ENCODE data around the gene PKDCC. TPM values are rescaled to one million over a fixed set of nuclear protein-coding genes. Genes with fewer than 3 reads are reported as not detected.

PKDCC gene
- total RNA-seq, 1 donor from 2014 or later = not detected

DNA sequence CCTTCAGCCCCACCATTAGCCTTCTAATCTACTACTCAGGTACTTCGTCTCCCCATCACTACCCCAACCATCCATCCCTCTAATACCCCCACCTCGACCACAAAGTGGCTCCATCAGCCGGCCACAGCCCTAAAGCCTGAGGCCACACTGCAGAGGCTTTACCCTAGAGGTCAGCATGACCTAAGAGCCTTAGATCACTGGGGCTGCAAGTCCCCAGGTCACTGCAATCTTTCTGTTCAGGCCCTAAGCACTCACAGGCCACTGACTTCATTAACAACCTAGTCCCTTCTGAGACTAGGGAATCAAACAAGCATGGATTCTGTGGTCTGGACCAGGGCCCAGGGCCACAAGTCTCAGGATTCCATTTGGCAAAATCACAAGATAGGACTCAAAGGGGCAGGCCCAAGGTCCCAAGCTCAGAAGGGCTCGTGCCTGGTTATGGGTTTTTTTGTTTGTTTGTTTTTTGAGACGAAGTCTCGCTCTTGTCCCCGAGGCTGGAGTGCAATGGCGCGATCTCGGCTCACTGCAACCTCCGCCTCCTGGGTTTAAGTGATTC is 37.0 kb upstream of the PKDCC start:
- ChIA-PET CTCF (no interaction called here), POLR2A (no interaction called here)
- no peaks in the 10 kb centered on the region for H3K9me3 Mint-ChIP-seq

DNA sequence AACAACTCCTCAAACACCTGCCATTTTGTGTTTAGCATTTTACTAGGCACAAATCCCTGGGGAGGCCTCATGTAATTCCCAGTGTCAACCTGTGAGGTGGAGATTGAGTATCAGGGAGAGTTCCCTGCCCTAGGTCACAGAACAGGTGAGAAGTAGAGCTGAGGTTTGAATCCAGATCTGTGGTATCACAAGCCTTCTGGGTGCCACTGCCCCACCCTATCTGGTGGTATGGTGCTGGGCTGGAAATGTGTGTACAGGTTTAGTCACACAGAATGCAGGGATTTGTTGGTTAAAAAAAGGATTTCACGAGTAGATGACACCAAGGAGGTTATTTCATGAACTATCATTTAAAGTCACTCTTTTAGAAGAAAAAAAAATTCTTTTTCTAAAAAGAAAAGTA is 35.7 kb upstream of the PKDCC start:
- Mint-ChIP-seq H3K27me3 (peaks cover 14% of the 10 kb centered on the region), H3K27ac (no peak overlapping the region), H3K9me3 (peaks cover 5% of the 10 kb centered on the region), H3K4me3 (no peak overlapping the region), H3K36me3 (ENCODE audit: low read depth) (no peaks in the 10 kb centered on the region), H3K4me1 (peaks cover 3% of the 10 kb centered on the region)
- POLR2A ChIA-PET = no interaction called here
- CTCF ChIA-PET = no interaction called here
- intact Hi-C loops (cut with micrococcal nuclease) = no loop called here
- TF ChIP-seq, protein P1, sequence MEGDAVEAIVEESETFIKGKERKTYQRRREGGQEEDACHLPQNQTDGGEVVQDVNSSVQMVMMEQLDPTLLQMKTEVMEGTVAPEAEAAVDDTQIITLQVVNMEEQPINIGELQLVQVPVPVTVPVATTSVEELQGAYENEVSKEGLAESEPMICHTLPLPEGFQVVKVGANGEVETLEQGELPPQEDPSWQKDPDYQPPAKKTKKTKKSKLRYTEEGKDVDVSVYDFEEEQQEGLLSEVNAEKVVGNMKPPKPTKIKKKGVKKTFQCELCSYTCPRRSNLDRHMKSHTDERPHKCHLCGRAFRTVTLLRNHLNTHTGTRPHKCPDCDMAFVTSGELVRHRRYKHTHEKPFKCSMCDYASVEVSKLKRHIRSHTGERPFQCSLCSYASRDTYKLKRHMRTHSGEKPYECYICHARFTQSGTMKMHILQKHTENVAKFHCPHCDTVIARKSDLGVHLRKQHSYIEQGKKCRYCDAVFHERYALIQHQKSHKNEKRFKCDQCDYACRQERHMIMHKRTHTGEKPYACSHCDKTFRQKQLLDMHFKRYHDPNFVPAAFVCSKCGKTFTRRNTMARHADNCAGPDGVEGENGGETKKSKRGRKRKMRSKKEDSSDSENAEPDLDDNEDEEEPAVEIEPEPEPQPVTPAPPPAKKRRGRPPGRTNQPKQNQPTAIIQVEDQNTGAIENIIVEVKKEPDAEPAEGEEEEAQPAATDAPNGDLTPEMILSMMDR (IDR thresholded peaks at IDR 0.05) = no peak
- DNase-seq (no peak), ATAC-seq (ENCODE audit: low read depth) (no peak)

More for the DNA sequence above, 37.0 kb upstream of the PKDCC start:
- Mint-ChIP-seq H3K27me3 (peaks cover 17% of the 10 kb centered on the region), H3K4me1 (peaks cover 3% of the 10 kb centered on the region), H3K27ac (no peak overlapping the region), H3K4me3 (no peak overlapping the region), H3K36me3 (ENCODE audit: low read depth) (no peaks in the 10 kb centered on the region)
- no peak for ATAC-seq (ENCODE audit: low read depth)
- intact Hi-C loops (cut with micrococcal nuclease) = no loop called here
- TF ChIP-seq, protein P1 (IDR thresholded peaks at IDR 0.05) = no peak
- DNase-seq = no peak

DNA sequence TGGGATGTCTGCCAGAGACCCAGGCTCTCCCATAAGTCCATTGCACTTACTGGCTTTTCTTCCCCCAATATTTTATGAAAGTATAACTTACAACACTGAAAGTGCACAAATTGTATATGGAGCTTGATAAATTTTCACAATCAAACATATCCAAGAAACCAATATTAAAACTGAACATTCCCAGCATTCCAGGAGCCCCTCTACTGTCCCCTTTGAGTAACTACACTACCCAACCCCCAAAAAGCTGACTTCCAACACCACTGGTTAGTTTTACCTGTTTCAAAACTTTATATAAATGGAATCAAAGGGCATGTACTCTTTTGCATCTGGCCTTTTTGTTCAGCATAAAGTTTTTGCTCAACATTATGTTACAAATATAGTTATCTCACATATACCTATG is 35.2 kb upstream of the PKDCC start:
- H3K4me3 Mint-ChIP-seq = no peak overlapping the region
- peaks cover 3% of the 10 kb centered on the region for H3K4me1 Mint-ChIP-seq
- ATAC-seq (ENCODE audit: low read depth) = no peak
- POLR2A ChIA-PET = no interaction called here
- TF ChIP-seq, protein P1 (IDR thresholded peaks at IDR 0.05) = no peak
- H3K36me3 Mint-ChIP-seq (ENCODE audit: low read depth) = no peaks in the 10 kb centered on the region
- H3K27ac Mint-ChIP-seq = no peak overlapping the region
- peaks cover 9% of the 10 kb centered on the region for H3K27me3 Mint-ChIP-seq
- intact Hi-C loops (cut with micrococcal nuclease) = no loop called here
- H3K9me3 Mint-ChIP-seq = peaks cover 5% of the 10 kb centered on the region
- no peak for DNase-seq
- CTCF ChIA-PET = no interaction called here

DNA sequence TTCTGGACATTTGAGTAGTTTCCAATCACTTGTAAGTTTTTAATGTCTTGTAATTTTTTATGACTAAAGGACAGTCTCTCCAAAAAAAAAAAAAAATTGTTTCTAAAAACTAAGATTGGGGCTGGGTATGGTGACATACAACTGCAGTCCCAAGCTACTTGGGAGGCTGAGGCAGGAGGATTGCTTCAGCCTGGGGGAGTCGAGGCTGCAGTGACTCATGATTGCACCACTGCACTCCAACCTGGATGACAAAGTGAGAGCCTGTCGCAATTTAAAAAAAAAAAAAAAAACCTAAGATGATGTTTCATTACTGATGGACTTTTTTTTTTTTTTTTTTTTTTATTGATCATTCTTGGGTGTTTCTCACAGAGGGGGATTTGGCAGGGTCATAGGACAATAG is 34.4 kb upstream of the PKDCC start:
- ATAC-seq (ENCODE audit: low read depth) = no peak
- peaks cover 3% of the 10 kb centered on the region for H3K4me1 Mint-ChIP-seq
- TF ChIP-seq, protein P1 (IDR thresholded peaks at IDR 0.05) = no peak
- H3K27ac Mint-ChIP-seq = no peak overlapping the region
- H3K9me3 Mint-ChIP-seq = peaks cover 5% of the 10 kb centered on the region
- ChIA-PET POLR2A (no interaction called here), CTCF (no interaction called here)
- DNase-seq = no peak
- intact Hi-C loops (cut with micrococcal nuclease) = no loop called here
- H3K27me3 Mint-ChIP-seq = peaks cover 6% of the 10 kb centered on the region
- no peaks in the 10 kb centered on the region for H3K36me3 Mint-ChIP-seq (ENCODE audit: low read depth)
- no peak overlapping the region for H3K4me3 Mint-ChIP-seq

DNA sequence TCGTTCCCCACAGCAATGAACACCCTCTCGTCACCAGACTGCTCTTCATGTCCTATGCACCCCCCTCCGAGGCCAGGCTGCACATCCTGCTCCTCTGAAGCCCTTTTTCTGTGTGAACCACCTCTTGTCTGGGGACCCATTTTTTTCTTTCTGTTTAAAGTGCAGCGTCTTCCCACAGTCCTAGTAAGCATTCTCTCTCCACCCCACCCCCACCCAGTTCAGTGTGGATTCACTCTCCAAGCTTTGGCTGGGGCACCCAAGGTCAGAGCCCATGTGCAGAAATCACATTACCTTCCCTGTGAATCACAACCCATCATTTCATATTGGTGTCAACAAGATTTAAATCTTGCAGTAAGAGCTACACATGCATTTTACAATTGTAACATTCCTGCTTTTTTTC is 26.4 kb upstream of the PKDCC start:
- peaks cover 8% of the 10 kb centered on the region for H3K9me3 Mint-ChIP-seq
- TF ChIP-seq, protein P1 (IDR thresholded peaks at IDR 0.05) = no peak
- intact Hi-C loops (cut with micrococcal nuclease) = no loop called here
- H3K27me3 Mint-ChIP-seq = peaks cover 13% of the 10 kb centered on the region
- no peak for DNase-seq
- H3K27ac Mint-ChIP-seq = no peak overlapping the region
- H3K4me1 Mint-ChIP-seq = no peaks in the 10 kb centered on the region
- ChIA-PET POLR2A (no interaction called here), CTCF (no interaction called here)
- H3K4me3 Mint-ChIP-seq = no peak overlapping the region
- ATAC-seq (ENCODE audit: low read depth) = no peak
- no peaks in the 10 kb centered on the region for H3K36me3 Mint-ChIP-seq (ENCODE audit: low read depth)

Data from activated B cell treated with CpG ODN at 0.5 μM for 24 hours (primary cell).